ENCODE measurements around the gene NDUFAF3. TPM values are rescaled to one million over a fixed set of nuclear protein-coding genes. Genes with fewer than 3 reads are reported as not detected.
A peak's percentile ranks its signal among the peaks of the same experiment; 100 is the strongest.

The NDUFAF3 gene
- total RNA-seq, 1 donor from 2014 or later: 60.4 TPM

DNA sequence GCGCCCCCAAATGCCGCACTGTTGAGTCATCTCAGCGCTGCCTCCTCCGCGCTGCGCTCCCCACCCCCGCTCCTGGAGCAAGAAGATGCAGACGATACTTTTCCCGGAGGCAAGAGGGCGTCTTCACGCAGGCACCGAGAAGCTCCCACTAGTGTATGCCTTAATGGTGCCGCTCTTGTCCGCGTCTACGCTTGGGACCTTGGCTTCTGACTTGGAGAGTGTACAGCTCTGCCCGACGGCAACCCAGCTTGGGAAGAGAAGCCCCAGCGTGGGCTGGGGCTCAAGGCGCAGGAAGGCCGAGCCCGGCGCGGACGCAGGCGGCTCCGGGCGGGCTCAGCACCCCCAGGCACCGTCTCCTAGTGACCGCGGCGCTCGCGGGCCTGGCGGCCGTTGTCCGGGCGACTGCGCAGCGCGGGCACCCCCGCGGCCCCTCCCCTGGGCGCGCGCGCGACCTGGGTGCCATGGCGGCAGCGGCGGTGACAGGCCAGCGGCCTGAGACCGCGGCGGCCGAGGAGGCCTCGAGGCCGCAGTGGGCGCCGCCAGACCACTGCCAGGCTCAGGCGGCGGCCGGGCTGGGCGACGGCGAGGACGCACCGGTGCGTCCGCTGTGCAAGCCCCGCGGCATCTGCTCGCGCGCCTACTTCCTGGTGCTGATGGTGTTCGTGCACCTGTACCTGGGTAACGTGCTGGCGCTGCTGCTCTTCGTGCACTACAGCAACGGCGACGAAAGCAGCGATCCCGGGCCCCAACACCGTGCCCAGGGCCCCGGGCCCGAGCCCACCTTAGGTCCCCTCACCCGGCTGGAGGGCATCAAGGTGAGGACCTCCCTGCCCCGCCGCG is 31.9 kb upstream of the NDUFAF3 start, which contains the start of gene P4HTM:
Gene P4HTM, plus strand, starts transcription at position 446 of the 840 bp plus-strand sequence. Its CDS starts 16 bp downstream, at position 462.
- H3K4me3 Mint-ChIP-seq (ENCODE audit: unreplicated experiment): peak within 1 kb of the TSS; percentile 94
- DNase-seq (ENCODE audit: low spot score): no peak
- peak within 1 kb of the TSS; percentile 96 for H3K27ac Mint-ChIP-seq (ENCODE audit: unreplicated experiment)
- TF ChIP-seq, protein P1, sequence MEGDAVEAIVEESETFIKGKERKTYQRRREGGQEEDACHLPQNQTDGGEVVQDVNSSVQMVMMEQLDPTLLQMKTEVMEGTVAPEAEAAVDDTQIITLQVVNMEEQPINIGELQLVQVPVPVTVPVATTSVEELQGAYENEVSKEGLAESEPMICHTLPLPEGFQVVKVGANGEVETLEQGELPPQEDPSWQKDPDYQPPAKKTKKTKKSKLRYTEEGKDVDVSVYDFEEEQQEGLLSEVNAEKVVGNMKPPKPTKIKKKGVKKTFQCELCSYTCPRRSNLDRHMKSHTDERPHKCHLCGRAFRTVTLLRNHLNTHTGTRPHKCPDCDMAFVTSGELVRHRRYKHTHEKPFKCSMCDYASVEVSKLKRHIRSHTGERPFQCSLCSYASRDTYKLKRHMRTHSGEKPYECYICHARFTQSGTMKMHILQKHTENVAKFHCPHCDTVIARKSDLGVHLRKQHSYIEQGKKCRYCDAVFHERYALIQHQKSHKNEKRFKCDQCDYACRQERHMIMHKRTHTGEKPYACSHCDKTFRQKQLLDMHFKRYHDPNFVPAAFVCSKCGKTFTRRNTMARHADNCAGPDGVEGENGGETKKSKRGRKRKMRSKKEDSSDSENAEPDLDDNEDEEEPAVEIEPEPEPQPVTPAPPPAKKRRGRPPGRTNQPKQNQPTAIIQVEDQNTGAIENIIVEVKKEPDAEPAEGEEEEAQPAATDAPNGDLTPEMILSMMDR (IDR thresholded peaks at IDR 0.05): peak; percentile 73
- peaks cover 28% of the 10 kb centered on the region for H3K4me1 Mint-ChIP-seq (ENCODE audit: low read depth)
- no peaks in the 10 kb centered on the region for H3K27me3 Mint-ChIP-seq (ENCODE audit: low read depth)
- H3K36me3 Mint-ChIP-seq (ENCODE audit: low read depth): peaks cover 1% of the 10 kb centered on the region
- no peaks in the 10 kb centered on the region for H3K9me3 Mint-ChIP-seq (ENCODE audit: low read depth)

DNA sequence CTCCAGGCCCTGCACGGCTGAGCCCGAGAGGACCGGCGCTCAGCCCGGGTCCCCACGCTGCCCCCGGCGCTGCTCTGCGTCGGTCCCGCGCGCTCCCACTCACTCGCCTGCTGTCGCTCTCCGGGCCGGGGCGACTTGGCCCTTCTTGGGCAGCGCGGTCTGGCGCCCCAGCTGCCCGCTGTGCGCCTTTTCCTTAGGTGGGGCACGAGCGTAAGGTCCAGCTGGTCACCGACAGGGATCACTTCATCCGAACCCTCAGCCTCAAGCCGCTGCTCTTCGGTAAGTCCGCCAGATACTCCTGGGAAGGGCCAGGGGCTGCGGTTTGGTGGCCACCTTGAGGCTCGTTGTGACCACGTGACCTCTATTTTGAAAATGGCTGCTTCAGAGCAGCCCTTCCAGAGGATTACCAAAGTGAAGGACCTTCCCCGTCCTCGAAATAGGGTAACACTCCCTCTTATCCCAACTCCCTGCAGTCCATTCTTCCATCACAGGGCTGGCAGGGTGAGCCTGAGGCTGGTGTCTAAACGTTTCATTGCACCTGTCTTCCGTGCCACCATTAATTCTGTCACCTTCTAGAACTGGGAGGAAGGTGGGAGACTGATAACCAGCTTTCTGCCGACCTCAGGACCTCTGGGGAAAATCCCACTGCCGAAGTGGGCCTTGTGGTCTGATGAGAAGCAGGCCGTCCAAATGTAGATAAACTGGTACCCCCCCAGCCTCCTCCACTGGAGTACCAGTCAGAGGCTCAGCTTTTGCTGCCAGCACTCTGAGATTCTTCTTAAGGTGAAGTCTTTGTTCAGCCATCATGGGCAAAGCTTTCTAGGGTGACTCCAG is 31.1 kb upstream of the NDUFAF3 start:
- H3K4me1 Mint-ChIP-seq (ENCODE audit: low read depth): peaks cover 28% of the 10 kb centered on the region
- H3K27ac Mint-ChIP-seq (ENCODE audit: unreplicated experiment): peak overlapping the region; percentile 51
- H3K27me3 Mint-ChIP-seq (ENCODE audit: low read depth): no peaks in the 10 kb centered on the region
- DNase-seq (ENCODE audit: low spot score): no peak
- H3K9me3 Mint-ChIP-seq (ENCODE audit: low read depth): no peaks in the 10 kb centered on the region
- peaks cover 1% of the 10 kb centered on the region for H3K36me3 Mint-ChIP-seq (ENCODE audit: low read depth)
- H3K4me3 Mint-ChIP-seq (ENCODE audit: unreplicated experiment): peak overlapping the region; percentile 75
- TF ChIP-seq, protein P1 (IDR thresholded peaks at IDR 0.05): no peak

DNA sequence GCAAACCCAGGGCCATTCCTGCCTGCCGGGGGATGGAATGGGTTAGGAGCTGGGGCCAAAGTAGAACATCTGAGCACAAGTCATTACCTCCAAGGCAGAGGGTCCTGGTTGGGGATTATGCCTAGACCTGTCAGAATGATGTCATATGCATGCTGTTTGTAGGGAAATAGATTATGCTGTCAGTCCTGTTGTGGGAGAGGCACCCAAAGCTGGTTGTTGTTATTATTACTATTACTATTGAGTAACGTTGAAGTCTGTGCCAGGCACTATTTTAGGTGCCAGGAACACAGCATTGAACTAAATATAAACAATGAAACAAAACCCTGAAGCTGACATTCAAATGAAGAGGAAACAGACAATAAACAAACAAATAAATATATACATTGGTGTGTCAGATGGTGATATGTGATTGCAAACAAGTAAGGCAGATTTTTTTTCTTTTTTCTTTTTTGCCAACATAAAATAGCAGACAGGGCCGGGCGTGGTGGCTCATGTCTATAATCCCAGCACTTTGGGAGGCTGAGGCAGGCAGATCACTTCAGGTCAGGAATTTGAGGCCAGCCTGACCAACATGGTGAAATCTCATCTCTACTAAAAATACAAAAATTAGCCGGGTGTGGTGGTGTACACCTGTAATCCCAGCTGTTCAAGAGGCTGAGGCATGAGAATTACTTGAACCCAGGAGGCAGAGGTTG is 29.9 kb upstream of the NDUFAF3 start:
- Mint-ChIP-seq H3K9me3 (ENCODE audit: low read depth) (no peaks in the 10 kb centered on the region), H3K27ac (ENCODE audit: unreplicated experiment) (no peak overlapping the region), H3K27me3 (ENCODE audit: low read depth) (no peaks in the 10 kb centered on the region), H3K4me3 (ENCODE audit: unreplicated experiment) (no peak overlapping the region), H3K4me1 (ENCODE audit: low read depth) (peaks cover 28% of the 10 kb centered on the region), H3K36me3 (ENCODE audit: low read depth) (peaks cover 1% of the 10 kb centered on the region)
- TF ChIP-seq, protein P1 (IDR thresholded peaks at IDR 0.05): no peak
- DNase-seq (ENCODE audit: low spot score): no peak

DNA sequence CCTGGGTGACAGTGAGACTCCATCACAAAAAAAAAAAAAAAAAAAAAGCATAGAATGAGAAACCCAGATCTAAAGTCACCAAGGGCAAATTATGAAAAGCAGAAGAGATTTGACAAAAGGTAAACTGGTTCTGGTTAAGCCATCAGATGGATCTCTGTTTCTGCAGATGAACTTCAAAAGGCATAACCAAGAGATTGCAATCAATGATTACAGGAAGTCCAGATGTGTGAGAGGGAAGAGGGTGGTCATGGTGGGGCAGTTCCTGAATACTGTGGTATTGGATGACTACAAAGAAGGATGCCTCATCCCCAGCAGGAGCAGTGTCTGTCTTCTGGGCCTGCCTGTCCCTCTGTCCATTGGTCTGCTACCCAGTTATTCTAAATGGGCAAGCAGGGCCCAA is 28.1 kb upstream of the NDUFAF3 start:
- H3K36me3 Mint-ChIP-seq (ENCODE audit: low read depth): peaks cover 1% of the 10 kb centered on the region
- no peaks in the 10 kb centered on the region for H3K27me3 Mint-ChIP-seq (ENCODE audit: low read depth)
- no peak for DNase-seq (ENCODE audit: low spot score)
- H3K27ac Mint-ChIP-seq (ENCODE audit: unreplicated experiment): no peak overlapping the region
- no peaks in the 10 kb centered on the region for H3K9me3 Mint-ChIP-seq (ENCODE audit: low read depth)
- H3K4me1 Mint-ChIP-seq (ENCODE audit: low read depth): peaks cover 25% of the 10 kb centered on the region
- TF ChIP-seq, protein P1 (IDR thresholded peaks at IDR 0.05): no peak
- H3K4me3 Mint-ChIP-seq (ENCODE audit: unreplicated experiment): no peak overlapping the region

DNA sequence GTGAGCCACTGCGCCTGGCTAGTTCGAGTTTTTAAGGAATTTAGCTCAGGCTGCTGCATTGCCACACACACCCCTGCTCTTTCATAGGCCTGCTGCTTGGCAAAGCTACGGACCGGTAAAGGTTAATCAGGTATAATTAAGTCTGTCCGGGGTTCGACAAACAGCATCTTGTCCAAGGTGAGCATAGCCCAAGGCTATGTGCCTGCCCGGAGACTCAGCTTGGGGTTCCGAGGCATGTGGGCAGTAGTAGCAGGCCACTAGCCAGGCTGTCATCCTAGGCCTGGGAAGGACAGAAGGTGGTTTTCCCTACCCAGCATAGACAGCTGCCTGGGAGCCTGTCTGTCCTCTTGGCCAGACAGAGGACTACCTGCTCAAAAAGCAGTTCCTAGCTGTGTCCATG is 25.3 kb upstream of the NDUFAF3 start:
- Mint-ChIP-seq H3K36me3 (ENCODE audit: low read depth) (peaks cover 1% of the 10 kb centered on the region), H3K27ac (ENCODE audit: unreplicated experiment) (no peak overlapping the region), H3K4me3 (ENCODE audit: unreplicated experiment) (no peak overlapping the region), H3K9me3 (ENCODE audit: low read depth) (no peaks in the 10 kb centered on the region), H3K4me1 (ENCODE audit: low read depth) (peaks cover 5% of the 10 kb centered on the region), H3K27me3 (ENCODE audit: low read depth) (no peaks in the 10 kb centered on the region)
- TF ChIP-seq, protein P1 (IDR thresholded peaks at IDR 0.05): no peak
- no peak for DNase-seq (ENCODE audit: low spot score)

Measured in chondrocyte (in vitro differentiated cells).